HG03066 (cell line): ENCODE measurements around the gene WWC1.

ENCODE experiments used
- ATAC-seq: cut with Tn5 transposase; IDR thresholded peaks from one replicate; pipeline ENCODE4 v1.9.1; 2021; ENCODE audit warnings: low read depth; ENCODE audit not compliant: unreplicated experiment

WWC1 gene

DNA sequence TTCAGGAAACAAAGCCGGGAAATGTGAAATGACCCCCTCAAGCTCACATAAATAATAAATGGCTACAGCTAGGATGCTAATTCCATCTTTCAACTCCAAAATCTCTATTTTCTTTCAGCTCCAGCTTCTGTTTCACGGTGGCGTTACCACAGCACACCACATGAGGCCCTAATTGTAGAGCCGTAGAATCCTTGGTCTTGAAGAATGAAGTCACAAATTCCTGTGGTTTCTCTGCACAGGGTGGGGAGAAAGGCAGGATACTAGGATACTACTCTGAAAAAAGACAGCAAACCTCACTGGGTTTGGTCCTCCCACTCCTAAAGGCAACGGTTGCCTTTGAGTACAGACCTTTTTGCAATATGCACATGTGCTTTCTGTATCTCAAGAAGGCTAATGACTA lies 180.9 kb downstream of the WWC1 start:
- ATAC-seq = no peak

DNA sequence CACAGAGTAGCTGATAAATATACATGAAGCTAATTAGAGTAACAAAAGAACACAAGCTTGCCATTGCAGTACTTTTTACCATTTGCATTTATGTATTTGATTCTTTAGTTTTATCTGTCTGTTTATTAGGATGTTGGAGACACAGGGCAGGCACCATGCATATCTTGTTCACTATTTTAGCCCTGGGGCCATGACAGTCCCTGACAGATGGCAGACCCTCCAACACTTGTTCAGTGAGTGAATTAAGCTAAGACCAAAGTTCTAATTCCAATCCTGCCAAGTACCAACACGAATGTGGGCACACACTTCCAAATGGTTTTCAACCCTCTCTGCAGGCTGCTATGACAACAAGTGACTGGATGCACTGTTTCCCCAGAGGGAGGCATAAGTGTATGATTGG lies 182.9 kb downstream of the WWC1 start:
- no peak for ATAC-seq

DNA sequence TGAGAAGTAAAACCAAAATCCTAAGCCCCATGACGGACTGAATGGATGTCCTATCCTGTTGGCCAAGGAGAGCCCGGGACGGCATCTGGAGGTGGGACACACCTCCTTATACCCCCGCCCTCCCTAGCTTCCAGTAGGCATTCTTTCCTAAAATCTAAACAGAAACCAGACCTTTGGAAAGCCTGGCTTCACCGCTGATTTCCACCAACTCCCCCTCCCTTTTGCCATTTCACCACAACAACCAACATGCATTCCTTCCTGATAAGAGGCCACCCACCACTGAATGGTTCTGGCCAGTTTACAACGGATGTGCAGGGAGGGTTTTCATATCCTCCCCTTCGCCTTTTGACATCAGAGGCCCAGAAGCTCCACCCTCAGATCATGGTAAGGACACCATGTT lies 185.6 kb downstream of the WWC1 start:
- no peak for ATAC-seq

DNA sequence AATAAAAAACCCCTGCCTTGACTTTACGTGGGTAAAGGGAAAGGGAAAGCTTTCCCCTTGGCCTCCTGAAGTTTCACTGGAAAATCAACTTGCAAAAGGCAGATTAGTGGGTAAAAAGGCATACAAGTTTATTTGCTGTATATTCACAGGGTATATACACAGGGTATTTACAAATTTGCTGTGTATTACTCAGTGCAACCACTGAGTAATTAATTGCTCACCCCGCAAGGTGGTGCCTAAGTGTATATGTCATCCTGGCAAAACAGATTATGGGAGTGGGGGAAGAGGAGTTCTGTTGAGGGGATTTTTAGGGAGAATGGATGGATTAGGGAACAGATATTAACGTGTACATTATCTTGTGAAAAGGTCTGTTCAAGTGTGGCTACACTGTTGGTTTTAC lies 187.7 kb downstream of the WWC1 start:
- no peak for ATAC-seq

DNA sequence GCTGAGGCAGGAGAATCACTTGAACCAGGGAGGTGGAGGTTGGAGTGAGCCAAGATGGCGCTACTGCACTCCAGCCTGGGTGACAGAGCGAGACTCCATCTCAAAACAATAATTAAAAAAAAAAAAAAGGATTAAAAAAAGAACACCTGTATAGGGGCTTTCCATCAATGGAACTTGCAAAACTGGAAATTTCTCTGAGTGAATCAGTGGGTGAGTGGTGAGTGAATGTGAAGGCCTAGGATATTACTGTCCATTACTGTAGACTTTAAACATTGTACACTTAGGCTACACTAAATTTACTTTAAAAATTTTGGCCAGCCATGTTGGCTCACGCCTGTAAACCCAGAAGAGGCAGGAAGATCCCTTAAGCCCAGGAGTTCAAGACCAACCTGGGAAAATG lies 189.2 kb downstream of the WWC1 start:
- ATAC-seq = no peak

DNA sequence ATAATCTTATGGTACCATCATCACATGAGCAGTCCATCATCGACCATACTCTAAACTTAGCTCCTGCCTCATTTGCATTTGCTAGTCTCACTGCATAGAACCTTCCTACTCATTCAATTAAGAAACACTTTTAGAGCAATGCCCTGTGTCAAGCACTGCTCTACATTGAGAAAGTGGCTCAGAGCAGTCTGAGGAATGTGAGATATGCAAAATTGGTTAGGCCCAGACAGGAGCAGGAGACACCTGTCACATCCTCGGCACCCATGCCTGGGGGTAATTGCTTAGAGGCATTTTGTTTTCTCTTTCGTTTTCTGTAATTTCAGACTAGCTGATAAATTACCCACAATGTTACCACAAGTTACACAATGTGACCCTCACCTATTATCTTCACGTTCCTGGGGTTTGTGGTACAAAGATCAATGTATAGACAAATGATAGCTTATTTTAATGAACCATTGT lies 189.9 kb downstream of the WWC1 start:
- ATAC-seq = peak; percentile 93

DNA sequence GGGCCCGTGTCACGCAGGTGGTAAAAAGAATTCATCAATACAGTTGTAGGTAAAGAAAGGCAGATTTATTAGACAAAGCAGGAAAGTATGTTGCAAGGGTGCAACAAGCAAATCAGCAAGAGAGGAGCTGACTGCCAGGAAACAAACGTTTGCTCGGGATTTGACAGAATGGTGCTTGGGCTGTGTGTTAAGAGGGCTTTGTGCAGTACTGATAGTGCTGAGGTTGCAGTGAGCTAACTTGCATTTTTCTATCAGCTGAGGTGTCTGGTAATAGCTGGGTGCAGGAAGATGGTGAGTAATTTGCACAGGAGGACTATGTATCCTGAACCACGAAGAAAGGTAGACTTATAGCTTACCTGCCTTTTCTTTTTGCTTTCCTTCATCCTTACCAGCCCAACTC lies 190.9 kb downstream of the WWC1 start:
- ATAC-seq = no peak

DNA sequence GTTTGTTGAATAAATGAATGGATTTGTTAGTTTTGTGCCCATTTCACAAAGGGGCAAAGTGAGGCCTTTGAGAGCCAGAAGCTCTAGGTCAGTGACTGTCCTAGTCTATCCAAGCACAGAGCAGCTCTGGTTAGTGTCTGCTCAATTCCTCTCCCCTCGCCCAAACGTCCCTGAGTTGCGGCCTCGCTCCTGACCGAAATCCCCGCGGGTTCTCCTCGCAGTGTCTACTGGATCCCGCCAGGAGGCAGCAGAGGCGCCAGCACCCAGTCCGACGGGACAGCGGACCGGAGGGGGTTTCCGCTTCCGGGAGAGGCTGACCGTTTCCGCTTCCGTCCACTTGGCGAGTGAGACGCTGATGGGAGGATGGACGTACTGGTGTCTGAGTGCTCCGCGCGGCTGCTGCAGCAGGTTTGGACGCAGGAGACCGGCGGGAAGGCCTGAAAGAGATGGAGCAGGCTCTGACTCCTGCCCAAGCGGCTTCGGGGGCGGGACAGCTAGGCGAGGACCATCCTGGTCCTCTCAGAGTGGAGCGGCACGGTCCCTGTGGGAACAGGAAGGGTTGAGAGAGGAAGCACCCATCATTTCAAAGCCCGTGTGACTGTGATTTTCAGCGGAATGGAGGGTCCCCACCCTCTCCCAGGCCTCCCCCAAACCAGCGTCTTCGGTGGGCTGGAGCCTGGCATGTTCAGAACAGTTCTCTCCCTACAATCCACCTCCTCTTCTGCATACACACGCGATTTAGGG lies 194.9 kb downstream of the WWC1 start, which contains the start of gene RARS1:
RARS1 (plus strand) TSS at position 336 of the 744 bp plus-strand sequence; CDS start at position 364, 28 bp downstream.
- peak; percentile 85 for ATAC-seq

DNA sequence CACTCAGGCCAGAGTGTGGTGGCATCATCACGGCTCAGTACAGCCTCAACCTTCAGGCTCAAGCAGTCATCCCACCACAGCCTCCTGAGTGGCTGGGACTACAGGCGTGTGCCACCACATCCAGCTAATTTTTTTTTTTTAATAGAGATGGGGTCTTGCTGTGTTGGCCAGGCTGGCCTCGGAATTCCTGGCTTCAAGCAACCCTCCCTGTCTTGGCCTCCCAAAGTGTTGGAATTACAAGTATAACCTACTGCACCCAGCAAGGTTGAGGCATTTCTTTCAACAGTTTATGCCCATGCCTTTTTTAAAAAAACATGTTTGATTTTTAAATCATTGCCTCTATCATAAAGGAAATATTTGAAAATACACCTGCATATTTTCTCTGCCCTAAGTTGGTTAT lies 197.6 kb downstream of the WWC1 start:
- no peak for ATAC-seq

DNA sequence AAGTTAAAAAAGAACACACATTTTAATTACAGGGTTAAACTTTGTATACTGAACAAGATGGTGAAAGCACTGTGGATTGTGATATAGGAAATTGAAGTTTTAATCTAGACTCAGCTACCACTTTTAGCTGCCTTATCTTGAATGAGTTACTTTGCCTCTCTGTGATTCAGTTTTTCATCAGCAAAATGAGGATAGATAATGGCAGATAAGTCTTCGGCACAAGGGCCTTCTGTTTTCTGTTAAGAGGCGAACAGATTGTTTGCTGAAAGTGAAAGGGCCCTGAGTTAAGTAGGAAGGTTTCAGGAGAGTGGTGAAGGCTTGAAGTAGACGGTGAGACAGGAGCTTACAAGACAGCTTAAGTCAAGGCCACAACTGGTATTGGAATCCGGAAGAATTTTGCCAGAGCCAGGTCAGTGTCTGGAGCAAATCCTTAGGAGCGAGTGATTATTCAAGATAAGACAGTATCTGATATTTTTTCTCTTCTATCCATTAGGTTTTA lies 202.7 kb downstream of the WWC1 start:
- no peak for ATAC-seq

DNA sequence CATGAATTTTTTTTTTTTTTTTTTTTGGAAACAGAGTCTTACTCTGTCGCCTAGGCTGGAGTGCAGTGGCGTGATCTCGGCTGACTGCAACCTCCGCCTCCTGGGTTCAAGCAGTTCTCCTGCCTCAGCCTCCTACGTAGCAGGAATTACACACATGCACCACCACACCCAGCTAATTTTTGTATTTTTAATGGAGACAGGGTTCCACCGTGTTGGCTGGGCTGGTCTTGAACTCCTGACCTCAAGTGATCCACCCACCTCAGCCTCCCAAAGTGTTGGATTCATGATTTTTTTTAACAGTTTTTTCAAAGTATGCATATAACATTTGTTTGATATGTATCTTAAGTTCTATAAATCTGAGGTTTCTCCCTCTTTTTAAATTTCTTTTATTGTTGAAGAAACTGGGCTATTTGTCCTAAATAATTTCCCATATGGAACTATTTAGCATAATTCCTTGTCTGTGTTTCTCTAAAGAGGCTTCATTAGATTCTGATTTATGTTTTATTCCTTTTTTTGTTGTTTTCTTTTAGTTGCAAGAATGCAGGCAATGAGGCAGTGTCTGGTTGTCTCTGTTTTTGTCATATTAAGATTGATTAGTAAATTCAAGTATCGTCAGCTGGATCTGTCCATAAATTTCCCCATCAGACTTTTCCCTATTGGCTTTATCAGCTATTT lies 211.3 kb downstream of the WWC1 start:
- no peak for ATAC-seq

DNA sequence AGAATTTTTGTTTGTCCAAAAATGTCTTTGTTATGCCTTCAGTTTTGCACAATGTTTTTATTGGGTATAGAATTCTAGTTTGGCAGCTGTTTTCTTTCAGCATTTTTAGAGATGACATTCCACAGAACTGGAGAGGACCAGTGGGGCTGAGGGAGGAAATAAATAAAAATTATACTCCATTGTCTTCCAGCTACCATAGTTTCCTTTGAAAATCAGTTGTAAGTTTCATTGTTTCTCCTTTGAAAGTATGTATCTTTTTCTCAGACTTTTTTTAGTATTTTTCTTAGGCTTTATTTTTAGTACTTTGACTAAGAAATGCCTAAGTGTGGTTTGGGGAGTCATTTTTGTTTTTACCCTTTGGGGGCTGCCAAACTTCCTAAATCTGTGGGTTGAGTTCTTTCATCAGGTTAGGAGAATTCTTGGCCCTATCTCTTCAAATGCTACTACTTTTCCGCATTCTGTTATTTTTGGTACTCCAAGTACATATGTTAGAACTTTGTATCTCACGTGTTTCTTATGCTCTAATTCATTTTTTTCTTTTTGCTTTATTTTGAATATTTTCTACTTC lies 222.5 kb downstream of the WWC1 start:
- ATAC-seq = no peak
